ENCODE results near the gene TTLL11.

Gene TTLL11

GRCh38 chr9:121833061-121833460 is 260.0 kb downstream of the TTLL11 start:
- no peak for DNase-seq (ENCODE audit: low read depth, low spot score)

- DNase-seq (ENCODE audit: low read depth, low spot score) = no peak
Observed at GRCh38 chr9:121831869-121832268, 261.2 kb downstream of the TTLL11 start.

DNA sequence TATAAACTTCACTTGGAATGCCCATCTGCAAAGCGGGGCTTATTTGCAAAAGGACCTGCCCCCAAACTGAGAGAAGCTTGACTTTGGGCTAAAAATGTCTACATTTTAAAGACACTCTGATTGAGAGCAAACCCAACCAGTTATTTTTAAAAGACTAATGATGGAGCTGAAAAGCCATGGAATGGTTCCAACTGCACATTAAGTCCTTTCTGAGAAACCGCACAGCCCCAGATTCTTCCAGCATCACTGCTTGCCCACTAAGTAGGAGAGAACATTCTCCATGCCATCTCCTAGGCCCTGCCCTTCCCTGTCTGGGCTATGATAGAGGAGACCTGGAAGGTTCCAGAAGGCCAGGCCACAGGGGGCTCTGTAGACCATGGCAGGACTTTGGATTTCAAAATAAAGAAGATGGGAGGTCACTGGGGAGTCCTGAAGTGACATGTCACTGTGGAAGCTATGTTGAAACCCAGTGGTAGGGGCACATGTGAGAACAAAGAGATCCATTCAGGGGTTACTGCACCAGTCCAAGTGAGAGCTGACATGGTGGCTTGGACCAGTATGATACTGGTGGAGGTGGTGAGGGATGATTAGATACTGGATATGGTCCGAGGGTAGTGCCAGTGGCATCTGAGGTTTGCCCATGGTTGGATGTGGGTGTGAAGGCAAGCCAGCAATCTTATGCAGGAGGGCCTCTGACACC is 262.5 kb downstream of the TTLL11 start:
- no peak for DNase-seq (ENCODE audit: low read depth, low spot score)

GRCh38 chr9:121827251-121827967 is 265.7 kb downstream of the TTLL11 start:
- DNase-seq (ENCODE audit: low read depth, low spot score) = no peak

- no peak for DNase-seq (ENCODE audit: low read depth, low spot score)
Observed at GRCh38 chr9:121826711-121827110, 266.4 kb downstream of the TTLL11 start.

- DNase-seq (ENCODE audit: low read depth, low spot score) = no peak
Observed at GRCh38 chr9:121825031-121825691, 267.9 kb downstream of the TTLL11 start.

DNA sequence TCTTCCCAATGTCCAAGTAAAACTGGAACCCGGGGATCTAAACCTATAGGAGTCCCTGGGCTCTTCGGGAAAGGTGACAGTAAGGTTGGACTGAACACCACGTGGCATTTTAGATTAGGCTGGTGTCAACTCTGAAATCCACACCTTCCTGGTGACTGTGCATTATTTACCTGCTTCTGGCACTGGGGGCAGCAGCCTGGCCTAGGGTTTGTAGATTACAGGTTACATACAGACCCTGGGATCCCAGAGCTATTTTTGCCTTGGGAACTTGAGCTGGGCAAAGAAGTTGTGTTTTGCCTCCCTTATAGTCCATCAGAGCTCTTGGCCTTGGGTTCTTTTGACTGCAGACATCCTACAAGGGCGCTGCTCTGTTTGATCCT is 268.5 kb downstream of the TTLL11 start:
- no peak for DNase-seq (ENCODE audit: low read depth, low spot score)

DNA sequence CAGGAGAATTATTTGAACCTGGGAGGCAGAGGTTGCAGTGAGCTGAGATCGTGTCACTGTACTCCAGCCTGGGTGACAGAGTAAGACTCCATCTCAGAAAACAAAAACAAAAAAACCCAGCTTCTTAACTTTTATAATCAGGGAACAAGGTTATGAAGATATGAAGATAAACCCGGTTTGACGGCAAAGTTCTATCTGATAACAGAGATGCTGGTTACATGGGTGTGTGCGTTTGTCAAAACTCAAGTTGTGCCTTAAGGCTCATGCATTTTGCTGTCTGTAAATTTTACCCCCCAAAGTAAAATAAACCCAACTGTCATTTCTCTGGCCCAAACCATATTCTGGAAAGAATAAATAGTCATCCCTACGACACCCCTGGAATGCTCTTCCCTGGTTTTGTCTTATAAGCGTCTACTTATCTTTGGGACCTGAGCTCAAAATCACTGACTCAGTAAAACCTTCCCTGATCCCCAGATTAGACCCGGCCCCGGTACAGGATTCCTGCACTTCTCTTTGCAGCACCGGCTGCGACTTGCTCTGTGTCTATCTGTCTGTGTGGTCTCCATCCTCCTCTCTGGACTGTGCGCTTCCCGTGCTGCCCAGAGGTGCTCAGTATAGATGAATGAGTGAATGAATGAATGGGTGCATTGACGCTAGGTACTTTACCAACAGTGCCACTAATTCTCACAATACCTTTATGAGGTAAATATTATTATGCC is 269.5 kb downstream of the TTLL11 start:
- no peak for DNase-seq (ENCODE audit: low read depth, low spot score)

- DNase-seq (ENCODE audit: low read depth, low spot score) = no peak
Observed at GRCh38 chr9:121822093-121823085, 270.7 kb downstream of the TTLL11 start.

DNA sequence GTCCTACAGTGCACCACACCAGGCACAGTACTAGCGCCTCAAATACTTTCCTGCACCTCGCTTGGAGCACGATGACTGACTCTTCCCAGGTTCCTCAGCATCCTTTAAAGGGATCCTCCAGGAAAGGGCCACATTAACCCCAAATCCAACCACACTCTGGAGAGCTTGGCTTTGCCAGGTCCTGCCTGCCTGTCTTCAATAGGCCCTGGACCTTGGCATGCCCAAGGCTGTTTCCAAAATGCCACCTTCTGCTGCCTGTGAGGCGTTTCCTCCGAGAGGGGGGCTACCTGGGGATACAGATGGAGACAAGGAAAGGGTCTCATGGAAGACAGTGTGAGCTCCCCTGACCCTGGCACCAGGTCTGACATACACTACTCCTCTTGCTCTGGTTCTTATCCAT is 271.8 kb downstream of the TTLL11 start:
- no peak for DNase-seq (ENCODE audit: low read depth, low spot score)

GRCh38 chr9:121820286-121821005 is 272.7 kb downstream of the TTLL11 start:
- no peak for DNase-seq (ENCODE audit: low read depth, low spot score)

- no peak for DNase-seq (ENCODE audit: low read depth, low spot score)
Observed at GRCh38 chr9:121819428-121820231, 273.5 kb downstream of the TTLL11 start.

- DNase-seq (ENCODE audit: low read depth, low spot score) = no peak
Observed at GRCh38 chr9:121818841-121819427, 274.2 kb downstream of the TTLL11 start.

- no peak for DNase-seq (ENCODE audit: low read depth, low spot score)
Observed at GRCh38 chr9:121818016-121818661, 275.0 kb downstream of the TTLL11 start.

DNA sequence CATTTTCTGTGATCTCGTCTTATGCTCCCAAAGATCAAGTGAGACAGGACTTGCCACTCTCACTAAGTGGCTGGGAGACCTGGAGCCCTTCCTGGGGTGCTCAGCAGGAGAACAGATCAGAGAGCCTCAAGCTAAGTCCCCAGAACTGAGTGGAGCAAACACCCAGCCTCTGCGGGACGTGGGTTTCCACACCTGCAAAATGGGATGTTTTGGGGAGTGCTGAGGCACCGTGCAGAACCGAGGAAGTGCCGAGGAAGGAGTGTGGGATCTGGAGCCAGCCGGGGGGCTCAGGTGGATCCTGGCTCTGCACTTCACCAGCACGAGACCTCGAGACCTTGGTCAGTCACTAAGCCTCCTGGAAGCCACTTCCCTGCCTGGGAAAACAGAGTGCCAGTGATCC is 275.6 kb downstream of the TTLL11 start:
- DNase-seq (ENCODE audit: low read depth, low spot score) = no peak

- no peak for DNase-seq (ENCODE audit: low read depth, low spot score)
Observed at GRCh38 chr9:121816845-121817450, 276.2 kb downstream of the TTLL11 start.

DNA sequence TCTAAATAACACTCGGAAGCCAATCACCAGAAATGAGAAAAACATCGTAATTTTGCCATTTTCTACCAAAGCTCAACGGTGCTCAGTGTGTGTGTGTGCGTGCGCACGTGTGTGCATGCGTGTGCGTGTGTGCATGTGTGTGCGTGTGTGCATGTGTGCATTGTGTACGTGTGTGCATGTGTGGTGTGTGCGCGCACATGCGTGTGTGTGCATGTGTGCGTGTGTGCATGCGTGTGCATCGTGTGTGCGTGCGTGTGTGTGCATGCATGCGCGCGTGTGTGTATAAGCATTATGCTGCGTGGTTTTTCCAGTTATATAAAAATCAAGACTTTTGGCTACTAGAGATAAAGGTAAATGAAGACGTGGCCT is 276.7 kb downstream of the TTLL11 start:
- no peak for DNase-seq (ENCODE audit: low read depth, low spot score)
